SK-MEL-5 (cell line): ENCODE measurements around the gene SP2. TPM values are rescaled to one million over a fixed set of nuclear protein-coding genes. Genes with fewer than 3 reads are reported as not detected.
A peak's percentile ranks its signal among the peaks of the same experiment; 100 is the strongest.
"Not testable (repeated sequence)": the region's sequence is repeated elsewhere in the genome, so short reads cannot be mapped to it uniquely, and the experiment has no call there.

ENCODE experiments used
- DNase-seq: peaks from one replicate; pipeline ENCODE4 v3.0.0-alpha.2; 2016; ENCODE audit warnings: low read depth, low spot score
- in situ Hi-C: cut with HindIII; loops from 2 replicates; pipeline ENCODE4 v1.10.0; 2016; ENCODE audit warnings: low sequenced_read_pairs, high pct_unique_total_duplicates, low pct_unique_long_range_greater_than_20kb
- total RNA-seq: library from RNA; depleted of rRNA; stranded (reverse); fragments of >200 nt; shearing (Covaris generic); gene quantifications from 2 replicates; pipeline ENCODE4 v1.2.3, GENCODE V29; 2014

SP2 gene
- total RNA-seq, 1 experiment from 2014 or later, result 2.9 TPM

GRCh38 chr17:47934856-47935255, 38.8 kb downstream of the SP2 start:
- no peak for DNase-seq
- in situ Hi-C loops, result no loop called here

- DNase-seq, in situ Hi-C loops: not testable (repeated sequence)
Observed at GRCh38 chr17:47935468-47935867, 39.4 kb downstream of the SP2 start.

- in situ Hi-C loops, result no loop called here
Observed at GRCh38 chr17:47935961-47936360, 39.9 kb downstream of the SP2 start.

GRCh38 chr17:47937941-47938340, 41.9 kb downstream of the SP2 start:
- DNase-seq, result no peak
- in situ Hi-C loops, result no loop called here

More at GRCh38 chr17:47935961-47936360, 39.9 kb downstream of the SP2 start:
- DNase-seq, result no peak

GRCh38 chr17:47941246-47942095, 45.4 kb downstream of the SP2 start, which contains the start of gene PNPO:
TSS of gene PNPO (plus strand) at chr17:47941571. CDS start at chr17:47941676, 105 bp downstream.
- DNase-seq, result peak; percentile 99
- in situ Hi-C loops, result no loop called here

GRCh38 chr17:47942096-47942510, 46.1 kb downstream of the SP2 start:
- DNase-seq, result no peak
- in situ Hi-C loops, result no loop called here

GRCh38 chr17:47942568-47942967, 46.5 kb downstream of the SP2 start:
- in situ Hi-C loops, result no loop called here

GRCh38 chr17:47945080-47945479, 49.0 kb downstream of the SP2 start:
- DNase-seq, result peak; percentile 12
- in situ Hi-C loops, result no loop called here

More at GRCh38 chr17:47942568-47942967, 46.5 kb downstream of the SP2 start:
- no peak for DNase-seq

- no peak for DNase-seq
- in situ Hi-C loops, result no loop called here
Observed at GRCh38 chr17:47945529-47946508, 49.8 kb downstream of the SP2 start.

- DNase-seq, result no peak
- in situ Hi-C loops, result no loop called here
Observed at GRCh38 chr17:47946516-47946915, 50.5 kb downstream of the SP2 start.

- DNase-seq, result peak; percentile 80
- in situ Hi-C loops, result no loop called here
Observed at GRCh38 chr17:47946929-47947397, 50.9 kb downstream of the SP2 start.

GRCh38 chr17:47948706-47949196, 52.7 kb downstream of the SP2 start:
- in situ Hi-C loops, result no loop called here

GRCh38 chr17:47949197-47949759, 53.2 kb downstream of the SP2 start:
- in situ Hi-C loops, result no loop called here

More at GRCh38 chr17:47948706-47949196, 52.7 kb downstream of the SP2 start:
- no peak for DNase-seq

GRCh38 chr17:47949946-47950345, 53.9 kb downstream of the SP2 start:
- no peak for DNase-seq
- in situ Hi-C loops, result no loop called here

More at GRCh38 chr17:47949197-47949759, 53.2 kb downstream of the SP2 start:
- peak; percentile 76 for DNase-seq

- no peak for DNase-seq
- in situ Hi-C loops, result no loop called here
Observed at GRCh38 chr17:47950448-47950847, 54.4 kb downstream of the SP2 start.

- no peak for DNase-seq
- in situ Hi-C loops, result no loop called here
Observed at GRCh38 chr17:47952171-47953021, 56.4 kb downstream of the SP2 start.

- in situ Hi-C loops, result no loop called here
- DNase-seq, result no peak
Observed at GRCh38 chr17:47953909-47954308, 57.9 kb downstream of the SP2 start.
